Measurements from ENCODE around the gene GPR146.

GPR146 gene

DNA sequence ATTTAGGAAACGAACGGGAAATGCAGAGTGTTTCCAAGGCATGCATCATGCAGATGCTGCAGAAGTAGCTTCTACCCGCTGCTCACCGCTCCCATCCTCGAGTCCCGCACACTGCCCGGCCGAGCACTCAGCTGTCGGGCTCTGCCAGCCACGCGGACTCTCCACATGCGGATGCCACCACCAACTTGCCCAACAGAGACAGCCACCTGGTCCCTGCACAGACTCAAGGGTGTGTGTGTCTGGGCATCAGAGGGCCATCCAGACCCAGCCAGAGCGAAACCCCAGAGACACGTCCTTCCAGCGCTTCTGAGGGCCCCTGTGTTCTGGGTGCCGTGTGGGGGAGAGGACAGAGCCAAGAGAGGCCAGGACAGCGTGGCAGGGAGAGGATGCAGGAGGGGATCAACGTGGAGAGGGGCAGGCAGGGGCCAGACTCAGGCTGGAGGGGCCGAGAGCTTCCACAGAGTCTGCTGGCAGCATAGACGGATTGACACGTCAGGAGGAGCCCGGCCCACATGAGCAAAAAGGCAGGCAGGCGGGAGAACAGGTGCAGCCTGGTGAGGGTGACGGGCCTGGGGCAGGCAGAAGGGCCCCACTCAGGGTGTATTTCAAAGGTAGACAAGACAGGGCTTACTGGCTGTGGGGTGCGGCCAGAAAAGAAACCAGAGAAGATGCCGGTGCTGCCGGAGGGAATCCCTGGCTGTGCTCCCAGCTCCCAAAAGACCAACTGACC lies 61.9 kb downstream of the GPR146 start:
- DNase-seq (ENCODE audit: low spot score), result no peak

DNA sequence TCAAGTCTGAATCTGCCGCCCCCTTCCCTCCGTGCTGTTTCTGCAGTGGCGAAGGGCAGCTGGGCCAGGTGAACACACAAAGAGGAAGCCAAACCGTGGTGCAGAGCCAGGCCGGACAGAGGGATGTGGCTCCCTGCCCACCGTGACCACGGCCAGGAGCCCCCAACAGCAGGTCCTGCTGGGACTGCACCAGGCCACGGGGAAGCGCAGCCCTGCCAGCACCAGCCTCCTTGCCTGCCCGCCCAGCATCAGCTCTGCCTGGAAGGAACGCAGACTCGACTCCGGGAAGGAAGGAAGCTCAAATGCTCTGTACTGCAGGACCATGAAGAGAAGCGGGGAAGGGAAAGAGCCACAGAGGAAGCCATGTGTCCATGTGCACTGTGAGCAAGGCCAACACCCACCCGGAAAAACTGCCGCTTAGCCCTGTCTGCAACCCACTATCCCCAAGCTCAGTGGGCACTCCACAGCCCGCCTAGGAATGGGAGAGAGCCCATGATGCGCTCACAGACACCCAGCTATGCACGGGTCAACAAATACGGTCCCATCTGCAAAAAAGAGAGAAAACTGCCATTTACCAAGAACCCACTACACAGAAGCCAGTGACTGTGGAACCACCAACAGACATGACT lies 62.6 kb downstream of the GPR146 start:
- DNase-seq (ENCODE audit: low spot score), result no peak

DNA sequence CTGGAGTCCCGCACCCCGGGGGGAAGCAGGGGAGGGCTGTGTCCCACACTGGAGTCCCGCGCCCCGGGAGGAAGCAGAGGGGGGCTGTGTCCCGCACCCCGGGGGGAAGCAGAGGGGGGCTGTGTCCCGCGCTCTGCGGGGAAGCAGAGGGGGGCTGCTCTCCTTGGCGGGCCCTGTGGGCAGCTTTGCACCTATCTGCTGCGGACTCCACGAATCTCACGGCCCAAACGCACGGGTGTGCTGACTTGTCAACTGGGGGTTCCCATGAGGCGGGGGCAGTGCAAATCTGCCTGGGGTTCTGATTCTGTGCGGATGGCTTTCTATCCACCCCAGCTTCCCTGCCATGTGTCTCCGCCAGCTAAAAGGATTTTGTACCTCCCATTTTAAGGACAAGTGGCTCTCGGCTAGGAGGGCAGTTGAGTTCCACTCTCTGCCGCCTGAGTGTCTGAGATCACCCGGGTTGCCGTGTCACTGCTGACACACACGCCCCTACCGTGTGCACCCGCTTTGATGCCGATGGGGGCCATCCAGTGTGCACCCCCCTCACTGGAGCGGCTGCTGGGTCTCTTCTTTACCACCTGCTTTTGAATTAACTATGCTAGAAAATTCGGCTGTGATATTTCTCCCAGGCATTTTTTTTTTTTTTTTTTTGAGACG lies 64.0 kb downstream of the GPR146 start:
- no peak for DNase-seq (ENCODE audit: low spot score)
